Tibial nerve (tissue), 4 donors: Measurements from ENCODE around the gene TOM1L1. TPM values are rescaled to one million over a fixed set of nuclear protein-coding genes. Genes with fewer than 3 reads are reported as not detected.
A peak's percentile ranks its signal among the peaks of the same experiment; 100 is the strongest.

Experiments
- DNase-seq, 2 donors: peaks; one replicate each; pipeline ENCODE4 v3.0.0-alpha.2; 2019; ENCODE audit warnings: low spot score in 2 of 2
- H3K27ac ChIP-seq, 4 donors: fragments of 200-600 bp; sonication (generic) in 3 of 4; one replicate each; pipeline ENCODE4 v1.5.1; 2017 to 2019; ENCODE audit warnings: mild to moderate bottlenecking in 1 of 4
- H3K27me3 ChIP-seq, 2 donors: fragments of 200-600 bp; sonication (generic) in 1 of 2; one replicate each; pipeline versions ENCODE4 v1.5.1 to v1.6.0; 2017 to 2019
- H3K36me3 ChIP-seq, 3 donors: fragments of 200-600 bp; sonication (generic); one replicate each; pipeline ENCODE4 v1.5.1; 2018 to 2019
- H3K4me1 ChIP-seq, 4 donors: fragments of 200-600 bp; sonication (generic) in 3 of 4; one replicate each; pipeline ENCODE4 v1.5.1; 2017 to 2019
- H3K4me3 ChIP-seq, 4 donors: fragments of 200-600 bp; sonication (generic) in 3 of 4; one replicate each; pipeline ENCODE4 v1.5.1; 2017 to 2019; ENCODE audit warnings: mild to moderate bottlenecking in 1 of 4, moderate library complexity in 1 of 4
- H3K9me3 ChIP-seq, 4 donors: fragments of 200-600 bp; sonication (generic) in 3 of 4; one replicate each; pipeline ENCODE4 v1.5.1; 2017 to 2019
- EP300 ChIP-seq, 2 donors: sonication (generic); formaldehyde crosslinking; IDR thresholded peaks; one replicate each; pipeline ENCODE4 v1.6.1; 2017; ENCODE audit warnings: antibody characterized with exemption in 2 of 2, mild to moderate bottlenecking in 1 of 2
- POLR2A ChIP-seq, 2 donors: fragments of 450-650 bp; IDR thresholded peaks; one replicate each; pipeline ENCODE4 v1.6.1; 2017; ENCODE audit warnings: antibody characterized with exemption in 2 of 2, mild to moderate bottlenecking in 2 of 2, moderate library complexity in 2 of 2
- WGBS, 2 donors: methylation state at CpG; one replicate each; pipeline ENCODE4 v1.1.5; 2018; 5-methylcytosine and 5-hydroxymethylcytosine counted together
- small RNA-seq: library from RNA; depleted of rRNA; stranded (forward); fragments of <200 nt; gene quantifications from one replicate; pipeline ENCODE3, GENCODE V24; 2016
- total RNA-seq, 4 donors: library from RNA; depleted of rRNA; stranded (reverse); fragments of >200 nt; gene quantifications; one replicate each; pipeline ENCODE4 v1.1.0, GENCODE V29; 2016
- TF ChIP-seq, protein P1 (sequence below), 5 experiments: fragments of 200-600 bp in 3 of 5; fragments of 450-650 bp in 2 of 5; sonication (generic) in 3 of 5; IDR thresholded peaks; one replicate each; pipeline ENCODE4 v1.5.1; 2016 to 2019; ENCODE audit warnings: antibody characterized with exemption in 5 of 5, mild to moderate bottlenecking in 3 of 5, moderate library complexity in 2 of 5

Gene TOM1L1
- total RNA-seq, 4 donors from 2014 or later, result 8.6 to 27.4 (median 17.1) TPM

GRCh38 chr17:55005520-55005919 is 104.9 kb downstream of the TOM1L1 start:
- no peak overlapping the region for H3K27ac ChIP-seq
- WGBS, 2 donors, result 90 to 93% methylated on average over 1 of the region's 1 CpG
- DNase-seq, result no peak
- peaks cover 0 to 53% (median 0%) of the 10 kb centered on the region in 3 donors for H3K36me3 ChIP-seq
- no peaks in the 10 kb centered on the region for H3K27me3 ChIP-seq
- no peak overlapping the region for H3K4me3 ChIP-seq
- H3K9me3 ChIP-seq, result no peaks in the 10 kb centered on the region
- no peaks in the 10 kb centered on the region for H3K4me1 ChIP-seq
- TF ChIP-seq POLR2A (IDR thresholded peaks at IDR 0.05) (no peak), EP300 (IDR thresholded peaks at IDR 0.05) (no peak)
- TF ChIP-seq, protein P1, sequence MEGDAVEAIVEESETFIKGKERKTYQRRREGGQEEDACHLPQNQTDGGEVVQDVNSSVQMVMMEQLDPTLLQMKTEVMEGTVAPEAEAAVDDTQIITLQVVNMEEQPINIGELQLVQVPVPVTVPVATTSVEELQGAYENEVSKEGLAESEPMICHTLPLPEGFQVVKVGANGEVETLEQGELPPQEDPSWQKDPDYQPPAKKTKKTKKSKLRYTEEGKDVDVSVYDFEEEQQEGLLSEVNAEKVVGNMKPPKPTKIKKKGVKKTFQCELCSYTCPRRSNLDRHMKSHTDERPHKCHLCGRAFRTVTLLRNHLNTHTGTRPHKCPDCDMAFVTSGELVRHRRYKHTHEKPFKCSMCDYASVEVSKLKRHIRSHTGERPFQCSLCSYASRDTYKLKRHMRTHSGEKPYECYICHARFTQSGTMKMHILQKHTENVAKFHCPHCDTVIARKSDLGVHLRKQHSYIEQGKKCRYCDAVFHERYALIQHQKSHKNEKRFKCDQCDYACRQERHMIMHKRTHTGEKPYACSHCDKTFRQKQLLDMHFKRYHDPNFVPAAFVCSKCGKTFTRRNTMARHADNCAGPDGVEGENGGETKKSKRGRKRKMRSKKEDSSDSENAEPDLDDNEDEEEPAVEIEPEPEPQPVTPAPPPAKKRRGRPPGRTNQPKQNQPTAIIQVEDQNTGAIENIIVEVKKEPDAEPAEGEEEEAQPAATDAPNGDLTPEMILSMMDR (IDR thresholded peaks at IDR 0.05), result peak in 2 of 5 experiments; percentile 10 to 12

Small RNA genes lying within 50 kb of the gene (small RNA-seq; reads per million reads assigned to genes)
- not detected for gene AC007485.1

Other genes with a start within 250 kb of the TOM1L1 start
- gene COX11, start 67.8 kb downstream of the TOM1L1 start, total RNA-seq, result 100 to 1,000 TPM in 1 of 4 donors, 10 to 100 TPM in 3; 50.7 to 105 (median 81.1) TPM
- gene STXBP4, start 67.9 kb downstream of the TOM1L1 start, total RNA-seq, result 10 to 100 TPM; 21.6 to 64.8 (median 28.2) TPM